RPMI7951 (cell line): ENCODE measurements around the gene SETD5. TPM values are rescaled to one million over a fixed set of nuclear protein-coding genes. Genes with fewer than 3 reads are reported as not detected.

Experiments
- DNase-seq: peaks from one replicate; pipeline ENCODE4 v3.0.0-alpha.2; 2012; ENCODE audit warnings: low read depth
- total RNA-seq: library from RNA; depleted of rRNA; stranded (reverse); fragments of >200 nt; shearing (Covaris generic); gene quantifications from 2 replicates; pipeline ENCODE4 v1.2.3, GENCODE V29; 2014

The SETD5 gene
- total RNA-seq, 1 experiment from 2014 or later: 58.4 TPM

DNA sequence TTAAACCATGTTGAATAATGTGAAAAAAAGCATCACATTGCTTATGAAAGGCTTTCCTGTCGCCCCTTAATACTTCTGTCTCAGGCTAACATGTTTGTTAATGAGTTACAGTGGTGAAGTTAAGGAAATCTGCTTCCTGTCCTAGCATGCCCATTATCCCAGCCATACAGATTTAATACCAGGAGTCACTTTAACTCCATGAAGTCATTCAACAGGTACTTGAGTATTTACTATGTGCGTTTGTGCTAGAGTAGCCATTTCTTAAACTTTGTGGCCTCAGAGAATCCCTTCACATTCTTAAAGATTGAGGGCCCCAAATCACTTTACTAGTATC, 10.1 kb upstream of the SETD5 start:
- no peak for DNase-seq

DNA sequence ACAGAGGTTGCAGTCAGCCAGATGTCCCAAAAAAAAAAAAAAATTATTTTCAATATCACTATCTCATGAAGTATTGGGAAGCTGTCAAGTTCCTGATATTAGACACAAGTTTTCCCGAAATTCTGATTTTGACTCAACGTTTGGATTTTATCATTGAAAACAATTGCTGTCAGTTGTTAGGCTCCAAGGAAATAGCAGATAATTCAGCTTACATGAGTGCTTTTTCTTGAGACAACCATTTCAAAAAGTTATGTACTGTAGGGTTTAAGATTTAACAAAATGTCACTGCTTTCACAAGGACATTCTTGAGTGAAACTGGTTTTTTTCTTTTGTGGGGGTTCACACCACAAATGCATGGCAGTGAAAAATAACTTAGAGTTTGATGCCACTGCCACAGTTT, 9.3 kb upstream of the SETD5 start:
- no peak for DNase-seq

DNA sequence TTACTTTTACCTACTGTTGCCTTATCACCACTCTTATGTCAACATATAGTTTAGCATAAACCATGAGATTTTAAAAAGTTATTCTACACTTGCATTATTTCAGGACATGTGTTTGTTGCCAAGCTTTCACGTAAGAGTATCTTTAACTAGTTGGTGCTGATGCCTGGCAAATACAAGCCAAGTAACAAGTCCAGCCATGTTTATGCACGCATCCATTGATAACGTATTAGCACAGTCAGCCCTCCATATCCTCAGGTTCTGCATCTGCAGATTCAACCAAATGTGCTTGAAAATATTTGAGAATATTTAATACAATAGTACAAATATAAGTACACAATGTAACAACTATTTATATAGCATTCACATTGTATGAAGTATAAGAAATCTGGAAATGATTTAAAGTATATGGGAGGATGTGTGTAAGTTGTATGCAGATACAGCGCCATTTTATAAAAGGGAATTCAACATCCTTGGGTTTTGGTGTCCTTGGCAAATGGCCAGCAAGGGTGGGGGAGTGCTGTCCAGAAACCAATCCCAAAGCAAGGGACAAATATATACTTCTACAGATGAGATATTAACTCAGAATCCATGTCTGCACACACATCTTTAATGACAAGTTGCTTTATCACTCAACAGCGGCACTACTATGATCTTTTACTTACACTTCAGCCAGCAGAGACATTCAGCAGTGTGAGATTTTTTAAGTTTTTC, 8.7 kb upstream of the SETD5 start:
- no peak for DNase-seq

DNA sequence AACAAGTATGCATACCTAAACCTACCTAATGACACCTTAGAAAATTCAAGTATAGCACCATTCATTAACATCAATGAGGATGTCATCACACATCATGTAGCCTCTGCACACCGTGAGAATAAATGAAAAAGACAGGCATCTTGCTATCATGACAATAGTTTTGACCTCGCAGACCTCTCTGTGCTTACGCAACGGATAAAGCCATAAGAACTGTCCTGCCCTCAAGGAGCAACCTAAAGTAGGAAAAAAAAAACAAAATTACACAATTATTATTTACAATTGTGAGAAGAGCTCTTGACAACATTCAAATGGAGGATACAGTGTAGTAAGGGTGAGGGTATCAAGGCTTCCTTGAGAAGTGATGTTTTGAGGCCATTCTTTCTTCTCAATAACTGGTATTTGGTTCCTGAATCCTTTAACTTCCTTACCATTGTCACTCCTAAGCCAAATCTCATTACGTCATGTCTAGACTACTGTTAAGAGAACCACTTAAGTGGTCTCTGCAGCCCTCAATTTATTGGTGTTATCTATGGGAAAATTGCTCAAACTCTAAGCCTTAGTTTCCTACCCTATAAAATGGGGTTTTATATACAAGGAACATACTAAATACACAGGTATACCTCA, 7.0 kb upstream of the SETD5 start:
- DNase-seq: no peak

DNA sequence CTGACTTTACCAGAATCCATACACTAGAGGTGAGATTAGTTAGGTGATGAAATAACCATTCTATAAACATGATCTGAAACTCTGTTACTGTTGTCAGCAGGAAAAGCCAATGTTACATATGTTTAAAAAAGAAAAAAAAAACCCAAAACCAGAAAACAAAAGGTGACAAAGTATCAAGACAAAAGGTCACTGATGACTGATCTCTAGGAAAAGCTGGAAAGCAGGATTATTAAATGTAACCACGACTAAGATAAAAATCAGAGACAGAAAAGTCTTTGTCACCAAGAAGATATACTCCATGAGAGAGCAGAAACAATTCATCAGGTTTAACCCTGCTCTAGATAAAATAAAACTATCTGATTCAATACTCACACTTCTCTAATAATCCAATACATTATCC, 5.4 kb upstream of the SETD5 start:
- DNase-seq: no peak

DNA sequence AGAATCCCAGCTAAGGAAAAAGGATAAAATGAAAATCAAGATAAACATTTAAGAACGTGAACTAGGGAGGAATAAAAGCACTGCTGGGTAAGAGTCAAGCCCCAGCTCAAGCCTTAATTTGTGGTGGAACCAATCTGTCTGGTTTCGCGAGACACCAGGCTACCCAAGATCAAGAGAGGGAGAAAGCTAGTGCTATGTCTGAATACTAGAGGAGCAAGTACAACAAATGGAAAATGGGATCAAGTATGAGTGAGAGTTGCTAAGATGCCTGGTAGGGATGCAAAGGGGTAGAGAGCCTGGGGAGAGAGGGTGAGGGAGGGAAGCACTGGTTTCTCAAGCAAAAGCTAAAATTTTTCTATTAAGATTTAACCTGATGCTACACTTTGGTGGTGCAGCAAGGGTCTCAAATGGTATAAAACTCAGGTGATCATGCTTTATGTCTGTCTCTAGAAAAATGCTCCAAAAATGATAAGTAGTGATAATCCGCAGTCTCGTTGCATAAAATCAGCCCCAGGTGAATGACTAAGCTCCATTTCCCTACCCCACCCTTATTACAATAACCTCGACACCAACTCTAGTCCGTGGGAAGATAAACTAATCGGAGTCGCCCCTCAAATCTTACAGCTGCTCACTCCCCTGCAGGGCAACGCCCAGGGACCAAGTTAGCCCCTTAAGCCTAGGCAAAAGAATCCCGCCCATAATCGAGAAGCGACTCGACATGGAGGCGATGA, 1.7 kb upstream of the SETD5 start:
- no peak for DNase-seq

DNA sequence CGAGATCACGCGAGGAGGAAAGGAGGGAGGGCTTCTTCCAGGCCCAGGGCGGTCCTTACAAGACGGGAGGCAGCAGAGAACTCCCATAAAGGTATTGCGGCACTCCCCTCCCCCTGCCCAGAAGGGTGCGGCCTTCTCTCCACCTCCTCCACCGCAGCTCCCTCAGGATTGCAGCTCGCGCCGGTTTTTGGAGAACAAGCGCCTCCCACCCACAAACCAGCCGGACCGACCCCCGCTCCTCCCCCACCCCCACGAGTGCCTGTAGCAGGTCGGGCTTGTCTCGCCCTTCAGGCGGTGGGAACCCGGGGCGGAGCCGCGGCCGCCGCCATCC, 1.1 kb upstream of the SETD5 start:
- peak; percentile 97 for DNase-seq

DNA sequence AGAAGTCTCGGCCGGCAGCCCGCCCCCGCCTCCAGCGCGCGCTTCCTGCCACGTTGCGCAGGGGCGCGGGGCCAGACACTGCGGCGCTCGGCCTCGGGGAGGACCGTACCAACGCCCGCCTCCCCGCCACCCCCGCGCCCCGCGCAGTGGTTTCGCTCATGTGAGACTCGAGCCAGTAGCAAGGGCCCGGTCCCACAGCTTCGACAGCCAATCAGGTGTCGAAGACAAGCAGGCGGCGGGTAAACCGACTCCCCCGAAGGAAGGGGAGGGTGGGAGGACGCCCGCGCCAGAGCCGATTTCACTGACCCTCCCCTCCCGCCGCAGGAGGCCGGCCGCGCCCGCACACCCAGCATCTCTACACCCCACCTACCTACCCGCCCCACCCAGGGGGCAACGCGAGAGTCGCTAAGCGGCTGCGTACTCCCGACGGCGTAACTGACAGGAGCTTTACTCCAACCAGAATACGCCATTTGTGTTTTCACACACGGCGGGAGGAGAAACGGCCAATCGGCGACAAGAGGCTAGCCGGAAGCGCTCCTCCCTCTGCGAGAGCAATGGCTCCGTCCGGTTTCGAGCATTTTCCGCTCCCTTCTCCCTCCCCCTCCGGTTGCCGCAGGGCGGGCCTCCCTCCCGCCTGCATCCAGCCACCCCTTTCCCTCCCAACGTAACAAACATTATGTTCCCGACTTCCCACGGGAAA, 633 bp upstream of the SETD5 start:
- peak; percentile 100 for DNase-seq

DNA sequence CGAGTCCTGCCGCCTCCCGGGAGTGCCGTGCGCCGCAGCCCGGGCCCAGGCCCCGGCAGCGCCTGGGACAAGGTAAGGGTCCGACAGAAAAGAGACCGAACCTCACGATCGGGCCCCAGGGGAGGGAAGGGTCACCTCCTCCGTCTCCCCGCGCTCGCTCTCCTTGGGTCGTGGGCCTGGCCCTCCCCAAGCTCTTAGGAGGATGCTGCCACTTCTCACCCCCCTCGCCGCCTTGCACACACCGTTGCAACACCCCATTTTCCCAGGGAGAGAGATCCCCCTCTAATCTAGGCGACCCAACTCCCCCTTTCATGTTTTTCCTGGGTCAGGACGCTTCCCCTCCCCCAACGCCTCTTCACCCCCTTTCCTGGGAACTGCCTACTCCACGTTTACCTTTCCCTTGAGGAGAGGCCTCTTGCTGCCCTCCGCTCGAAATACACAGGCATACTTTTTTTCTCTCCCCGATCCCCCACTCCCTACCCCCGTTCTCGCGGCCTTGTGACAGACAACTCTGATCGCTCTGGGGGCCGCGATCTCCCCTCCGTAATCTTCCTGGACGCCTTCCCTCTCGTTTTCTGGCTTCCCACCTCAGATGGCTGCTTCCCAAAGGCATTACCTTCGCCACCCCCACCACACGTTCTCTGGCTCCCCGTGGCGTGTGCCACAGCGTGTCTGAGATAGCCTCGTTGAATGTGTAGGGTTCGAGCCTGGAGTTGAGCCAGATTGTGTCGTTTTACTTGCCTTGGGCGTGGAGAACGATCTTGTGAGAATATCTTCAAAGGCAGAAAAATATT, 688 bp downstream of the SETD5 start:
- DNase-seq: peak; percentile 32

DNA sequence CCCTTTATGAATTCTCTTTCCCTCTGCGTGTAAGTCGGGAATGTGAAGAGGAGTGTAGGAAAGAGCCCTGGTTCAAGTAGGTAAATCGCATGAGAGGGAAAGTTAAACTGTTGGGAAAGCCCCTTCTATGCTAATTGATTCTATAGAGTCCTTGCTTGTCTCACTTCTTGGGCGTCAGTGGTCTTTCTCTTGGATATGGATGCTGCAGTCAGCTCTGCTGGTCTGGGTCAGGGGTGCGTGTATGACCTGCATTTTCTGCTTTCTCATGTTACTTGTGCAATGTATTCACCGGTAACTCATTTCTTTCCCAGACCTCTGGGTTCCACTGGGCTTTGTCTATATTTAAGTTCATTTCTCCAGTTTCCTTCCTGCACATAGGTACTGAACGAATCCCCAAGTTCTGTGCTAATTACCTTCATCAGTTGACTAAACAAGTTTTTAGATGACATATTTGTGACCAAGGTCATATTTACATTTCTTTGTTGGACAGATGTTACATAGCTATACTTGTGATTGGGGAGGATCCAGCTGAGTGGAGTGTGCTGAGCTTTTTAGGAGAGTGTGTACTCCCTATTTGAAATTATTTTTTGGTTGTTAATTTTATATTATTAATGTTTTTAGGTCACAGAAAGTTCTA, 1.4 kb downstream of the SETD5 start:
- DNase-seq: peak; percentile 37

DNA sequence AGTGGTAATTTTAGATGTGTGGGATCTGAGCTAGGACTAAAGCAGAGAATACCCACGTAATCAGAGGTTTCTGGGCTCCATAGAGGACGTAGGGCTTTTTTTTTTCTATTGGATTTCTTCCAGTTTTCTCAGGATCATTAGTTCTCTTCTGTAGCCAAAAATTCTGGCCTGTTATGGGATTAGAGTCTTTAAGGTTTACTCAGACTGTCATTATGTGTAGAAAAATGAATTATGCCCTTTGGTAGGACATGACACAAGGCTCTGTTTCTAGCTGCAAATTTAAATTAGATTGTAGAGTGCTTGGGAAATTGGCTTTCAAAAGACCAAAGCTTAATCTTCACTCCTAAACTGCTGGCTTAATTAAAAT, 1.9 kb downstream of the SETD5 start:
- DNase-seq: no peak

DNA sequence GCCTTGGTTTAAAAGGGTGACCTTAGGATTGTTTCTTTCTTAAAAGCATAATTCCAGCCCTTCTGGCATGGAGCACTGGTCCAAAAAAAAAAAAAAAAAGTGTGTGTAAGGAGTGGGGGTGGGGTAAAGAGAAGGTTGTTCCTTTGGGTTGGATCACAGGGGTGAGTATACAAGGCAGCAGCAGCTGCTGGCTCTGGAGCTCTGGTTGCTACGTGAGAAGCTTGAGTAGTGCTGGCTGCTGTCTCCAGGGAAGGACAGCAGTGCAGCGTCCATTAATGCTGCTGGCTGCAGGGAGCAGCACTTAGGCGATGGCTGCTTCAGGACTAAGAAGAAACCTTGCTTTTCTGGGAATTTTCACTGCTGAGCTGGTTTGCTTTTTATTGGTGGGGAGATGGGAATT, 2.3 kb downstream of the SETD5 start:
- DNase-seq: peak; percentile 93

DNA sequence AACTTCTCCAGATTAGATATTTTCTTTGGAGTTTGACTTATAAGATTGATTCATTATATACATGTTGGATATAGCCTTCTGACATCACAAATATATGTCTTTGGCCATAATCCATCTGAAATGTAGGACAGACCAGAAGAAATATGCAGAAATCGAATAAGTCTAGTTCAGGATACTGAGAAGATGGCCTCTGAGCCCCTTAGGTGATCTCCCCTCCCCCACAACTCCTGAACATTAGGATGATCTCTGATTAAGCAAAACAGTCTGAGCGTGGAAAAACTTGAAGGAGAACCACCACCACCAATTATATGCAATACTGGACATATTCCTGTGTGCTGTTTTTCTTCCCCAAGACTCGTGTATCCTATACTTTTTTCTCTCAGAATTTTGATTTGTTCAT, 3.2 kb downstream of the SETD5 start:
- no peak for DNase-seq

DNA sequence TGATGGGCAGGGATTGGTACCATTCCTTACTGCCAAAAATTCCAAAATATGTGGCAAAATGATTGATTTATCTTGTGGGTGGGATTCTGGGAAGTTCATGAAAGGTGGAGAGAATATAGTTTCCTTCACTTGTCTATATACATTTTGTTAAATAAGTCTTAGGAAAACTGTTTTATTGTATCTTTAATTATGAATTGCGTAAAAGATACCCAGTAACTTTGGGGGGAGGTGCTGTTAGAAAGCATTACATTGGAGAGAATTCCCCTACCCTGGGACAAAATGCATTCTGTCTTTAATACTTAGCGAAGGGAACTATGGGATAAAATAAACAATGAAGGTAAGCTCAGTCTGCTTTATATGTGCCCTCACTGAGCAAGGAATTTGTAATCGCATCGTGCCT, 4.6 kb downstream of the SETD5 start:
- DNase-seq: no peak

DNA sequence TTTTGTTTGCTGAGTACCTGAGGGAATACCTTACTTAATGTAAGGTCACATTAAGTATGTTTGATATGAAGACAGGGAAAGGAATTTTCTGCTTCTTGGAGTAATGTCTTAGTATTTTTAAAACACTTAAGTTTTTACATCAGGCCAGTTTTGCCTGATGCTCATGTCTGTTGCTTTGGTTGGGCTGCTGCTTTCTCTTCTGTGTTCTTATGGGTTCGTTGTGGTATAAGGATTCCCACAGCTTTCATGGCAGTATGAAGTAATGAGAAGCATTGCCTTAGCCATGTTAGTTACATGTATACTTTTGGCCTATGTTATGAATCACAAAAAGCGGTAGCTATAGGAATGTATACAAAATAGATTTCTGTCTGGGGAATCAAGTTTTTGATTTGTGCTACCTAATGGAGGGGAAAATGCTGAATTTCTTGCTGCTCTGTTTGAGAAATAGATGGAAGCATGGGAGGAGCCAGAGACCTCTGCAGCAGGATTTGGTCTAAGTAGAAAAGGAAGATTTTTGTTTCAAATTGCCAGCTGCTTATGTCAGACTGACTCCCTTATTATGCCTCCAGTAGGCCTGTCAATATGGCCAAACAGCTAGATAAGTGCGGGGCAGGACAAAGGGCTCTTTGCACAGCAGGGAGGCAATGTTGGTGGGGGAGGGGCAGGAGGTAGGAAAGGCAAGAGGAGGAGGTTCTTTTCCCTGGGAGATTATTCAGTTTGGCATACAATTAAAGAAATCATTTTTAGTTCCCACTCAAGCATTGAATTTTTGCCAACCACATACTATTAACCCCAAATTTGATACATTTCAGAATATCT, 5.2 kb downstream of the SETD5 start:
- peak; percentile 43 for DNase-seq

DNA sequence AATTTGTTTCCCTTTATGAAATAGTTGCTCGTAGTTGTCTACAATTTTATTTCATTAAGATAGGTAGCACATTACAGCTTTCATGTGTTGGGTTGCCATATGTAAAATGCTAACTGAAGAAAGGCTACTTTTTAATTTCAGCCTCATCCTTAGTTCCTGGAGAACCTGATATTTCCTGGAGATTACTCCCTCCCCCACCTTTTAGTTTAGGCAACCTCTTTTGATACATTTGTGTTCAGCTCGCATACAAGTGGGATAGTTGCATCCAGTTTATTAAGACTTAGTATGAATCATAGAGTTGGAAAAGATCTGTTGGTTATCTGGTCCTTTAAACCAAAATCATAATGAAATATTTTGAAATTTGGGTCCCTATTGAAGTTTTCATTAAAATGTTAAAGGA, 6.0 kb downstream of the SETD5 start:
- no peak for DNase-seq

DNA sequence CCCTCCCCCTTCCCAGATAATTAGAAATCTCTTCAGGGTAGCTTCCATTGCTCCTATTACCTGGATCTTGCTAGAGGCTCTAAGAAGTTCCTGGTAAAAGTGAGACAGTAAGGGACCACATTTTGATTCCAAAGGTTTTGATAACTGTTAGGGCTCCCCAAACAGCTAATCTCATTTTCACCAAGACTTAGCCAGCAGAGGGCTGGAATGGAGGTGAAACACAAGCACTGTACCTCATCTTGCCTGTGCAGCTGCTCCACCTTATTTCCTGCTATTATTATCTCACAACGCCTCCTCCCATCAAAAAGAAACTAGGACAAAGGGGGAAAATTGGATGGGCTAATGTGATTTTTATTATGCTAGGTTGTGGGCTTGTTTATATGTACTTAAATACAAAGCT, 7.3 kb downstream of the SETD5 start:
- no peak for DNase-seq

DNA sequence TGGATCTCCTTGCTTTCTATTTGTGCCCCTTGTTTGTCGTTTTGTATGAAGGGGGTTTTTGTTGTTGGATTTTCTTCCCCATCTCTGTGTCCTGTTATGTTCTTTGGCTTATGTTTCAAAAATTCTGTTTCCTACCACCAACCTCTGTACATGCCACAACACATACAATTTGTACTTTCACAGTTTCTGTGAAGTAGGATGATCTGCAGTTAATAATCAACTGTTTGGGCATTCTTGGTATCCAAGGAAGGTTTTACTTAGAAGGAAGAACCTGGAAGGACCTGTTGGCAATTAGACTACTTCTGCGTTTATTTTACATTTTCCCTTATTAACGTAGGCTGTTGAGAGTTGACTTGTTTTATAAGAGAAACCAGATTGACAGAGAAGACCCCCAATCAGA, 8.3 kb downstream of the SETD5 start:
- DNase-seq: no peak

DNA sequence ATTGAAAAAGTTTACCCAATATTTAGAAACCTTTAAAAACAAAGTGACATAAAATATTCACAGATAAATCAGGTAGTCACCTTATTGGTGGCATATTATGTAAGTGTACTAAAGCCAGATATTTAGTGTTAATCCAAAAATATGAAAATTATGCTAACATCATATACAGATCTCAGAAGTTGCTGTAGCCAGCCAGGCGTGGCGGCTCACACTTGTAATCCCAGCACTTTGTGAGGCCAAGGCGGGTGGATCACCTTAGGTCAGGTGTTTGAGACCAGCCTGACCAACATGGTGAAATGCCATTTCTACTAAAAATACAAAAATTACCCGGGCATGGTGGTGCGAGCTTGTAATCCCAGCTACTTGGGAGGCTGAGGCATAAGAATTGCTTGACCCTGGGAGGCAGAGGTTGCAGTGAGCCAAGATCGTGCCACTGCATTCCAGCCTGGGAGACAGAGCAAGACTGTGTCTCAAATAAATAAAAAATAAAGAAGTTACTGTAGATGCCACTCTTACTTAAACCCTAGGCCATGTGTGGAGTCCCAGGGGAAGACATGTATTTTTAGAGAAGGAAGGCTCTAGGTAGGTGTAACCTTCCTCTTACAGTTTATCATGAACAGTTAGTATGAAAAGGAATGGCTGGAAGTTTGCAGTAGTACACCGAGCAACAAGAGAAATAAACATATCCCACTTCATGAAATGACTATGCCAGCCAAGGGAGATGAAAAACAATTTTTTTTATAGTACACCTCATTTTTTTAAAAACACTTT, 9.6 kb downstream of the SETD5 start:
- DNase-seq: no peak

DNA sequence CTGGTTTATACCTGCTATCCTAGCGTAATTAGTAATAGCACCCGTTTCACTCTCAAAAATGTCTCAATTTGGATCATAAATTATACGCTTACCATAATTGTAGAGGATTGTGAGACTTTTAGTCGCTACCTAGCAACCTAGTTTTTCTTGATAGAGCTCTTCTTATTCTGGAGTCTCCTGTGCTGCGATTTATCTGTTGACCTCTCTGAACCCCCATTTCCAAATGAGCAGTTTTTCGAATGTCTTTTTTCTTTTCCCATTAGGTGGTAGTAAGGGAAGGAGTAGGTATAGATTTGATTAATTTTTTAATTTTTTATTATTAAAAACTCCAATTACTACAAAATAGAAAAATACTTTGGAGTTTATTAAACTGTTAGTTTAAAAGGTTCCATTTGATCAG, 10.6 kb downstream of the SETD5 start:
- no peak for DNase-seq
